GM18909 (cell line): Measurements from ENCODE around the gene CPNE4.
"Not testable (repeated sequence)": the region's sequence is repeated elsewhere in the genome, so short reads cannot be mapped to it uniquely, and the experiment has no call there.

ENCODE experiments used
- ATAC-seq: cut with Tn5 transposase; IDR thresholded peaks from one replicate; pipeline ENCODE4 v1.9.1; 2021; ENCODE audit warnings: mild to moderate bottlenecking; ENCODE audit not compliant: unreplicated experiment, poor library complexity

The CPNE4 gene

GRCh38 chr3:132034486-132035464 is at the start of gene CPNE4:
Gene CPNE4 (minus strand): TSS chr3:132035014.
- ATAC-seq: peak; percentile 88

DNA sequence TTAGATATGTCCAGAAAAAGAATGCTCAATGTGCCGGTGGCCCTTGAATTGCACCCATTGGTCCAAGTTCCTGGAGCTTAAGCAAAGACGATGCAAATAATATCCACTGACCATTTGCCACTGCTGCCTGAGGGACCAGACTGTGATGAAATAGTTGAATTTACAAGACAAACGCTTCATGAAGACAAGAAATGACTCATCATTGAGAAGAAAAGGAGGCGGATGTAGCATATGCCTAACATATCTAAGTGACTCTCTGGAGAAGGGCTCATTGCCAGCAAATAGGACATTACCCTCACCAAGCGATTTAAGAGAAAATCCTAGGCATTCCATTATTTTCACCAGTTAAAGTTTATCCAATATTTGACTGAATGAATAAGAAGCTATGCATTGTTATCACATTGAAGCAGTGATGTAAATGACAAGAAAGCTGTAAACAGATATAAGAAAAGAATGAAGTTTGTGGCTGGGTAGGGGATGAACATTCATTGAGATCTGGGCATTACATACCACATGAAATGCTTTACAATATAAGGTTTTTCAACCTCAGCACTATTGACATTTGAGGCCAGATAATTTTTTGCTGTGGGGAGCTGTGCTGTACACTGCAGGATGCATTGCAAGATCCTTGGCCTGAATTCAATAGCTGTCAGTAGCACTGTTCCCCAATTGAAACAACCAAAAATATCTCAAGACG is 48.9 kb upstream of the CPNE4 start:
- no peak for ATAC-seq

GRCh38 chr3:132083159-132083558 is 48.3 kb upstream of the CPNE4 start:
- ATAC-seq: no peak

DNA sequence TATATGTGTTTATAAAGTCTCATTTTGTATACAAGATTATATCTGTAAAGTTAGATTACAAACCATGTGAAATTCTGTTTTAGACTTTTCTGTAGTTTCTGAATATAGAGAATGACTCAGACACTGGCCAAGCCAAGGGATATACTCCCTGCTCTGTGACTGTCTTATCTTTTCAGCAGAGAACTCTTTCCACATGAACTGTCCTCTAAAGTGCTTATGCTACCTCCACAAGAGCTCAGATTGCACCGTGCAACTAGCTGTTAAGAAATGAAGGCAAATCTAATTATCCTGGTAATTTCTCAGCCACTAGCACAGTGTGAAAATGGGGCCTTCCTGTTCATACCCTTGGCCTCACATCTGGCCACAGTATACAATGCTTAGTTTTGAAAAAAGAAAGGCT is 44.3 kb upstream of the CPNE4 start:
- no peak for ATAC-seq

- no peak for ATAC-seq
These were observed 39.0 kb upstream of the CPNE4 start for GRCh38 chr3:132073771-132074170.

GRCh38 chr3:132071043-132071442 is 36.2 kb upstream of the CPNE4 start:
- ATAC-seq: no peak

- ATAC-seq: no peak
These were observed 29.3 kb upstream of the CPNE4 start for GRCh38 chr3:132064114-132064513.

GRCh38 chr3:132062535-132062934 is 27.7 kb upstream of the CPNE4 start:
- no peak for ATAC-seq

DNA sequence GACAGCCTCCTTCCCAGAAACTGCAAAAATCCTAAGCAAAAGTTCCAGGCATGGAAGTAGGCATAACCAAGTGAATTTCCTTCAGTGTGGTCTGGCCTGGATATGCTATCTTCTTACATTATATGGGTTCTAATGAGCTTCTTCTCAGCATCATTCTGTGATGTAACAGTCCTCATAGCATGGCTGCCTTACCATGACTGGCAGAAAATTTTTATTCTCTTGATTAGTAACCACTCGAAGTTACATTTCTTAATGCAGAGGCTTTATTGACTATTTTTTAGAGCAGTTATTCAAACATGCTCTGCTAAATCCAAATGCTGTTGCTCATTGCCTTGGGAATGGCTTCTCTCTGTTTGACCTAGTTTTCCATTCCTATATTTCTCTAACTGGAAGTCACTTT is 21.1 kb upstream of the CPNE4 start:
- ATAC-seq: no peak

DNA sequence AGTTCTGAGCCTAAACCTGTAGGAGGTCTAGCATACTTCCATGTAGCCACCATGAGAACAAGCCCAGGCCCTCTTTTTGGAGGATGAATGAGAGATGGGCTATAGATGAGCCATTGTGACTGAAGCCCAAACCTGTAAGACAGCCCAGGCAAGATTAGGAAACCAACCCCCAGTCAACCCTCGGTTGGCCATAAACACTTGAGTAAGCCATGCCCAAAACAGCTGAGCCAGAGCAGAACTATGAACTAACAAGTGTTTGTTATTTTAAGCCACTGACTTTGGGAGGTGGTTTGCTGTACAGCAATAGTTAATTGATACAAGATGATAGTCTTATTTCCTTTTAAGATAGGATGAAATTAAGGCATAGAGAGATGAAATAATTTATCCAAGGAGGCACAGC is 12.4 kb upstream of the CPNE4 start:
- ATAC-seq: no peak

GRCh38 chr3:132044874-132045273 is 10.1 kb upstream of the CPNE4 start:
- ATAC-seq: not testable (repeated sequence)

DNA sequence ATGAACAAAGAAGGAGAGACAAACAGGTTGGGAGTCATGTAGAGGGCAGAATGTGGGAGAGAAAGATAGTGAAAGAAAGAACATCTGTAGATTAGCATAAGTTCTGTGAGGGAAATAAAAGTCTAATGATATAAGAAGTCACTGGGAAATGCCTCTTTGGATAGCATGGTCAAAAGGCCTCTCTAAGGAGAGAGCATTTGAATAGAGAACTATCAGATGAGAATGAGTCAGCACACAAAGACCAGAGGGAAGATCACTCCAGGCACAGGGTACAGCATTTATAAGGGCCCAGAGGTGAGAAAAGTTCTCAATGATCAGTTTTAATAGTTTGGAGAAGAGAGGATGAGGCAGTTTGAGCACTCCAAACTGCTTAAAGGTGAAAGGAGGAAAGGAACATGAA is 7.9 kb upstream of the CPNE4 start:
- ATAC-seq: no peak

GRCh38 chr3:132038198-132038825 is 3.5 kb upstream of the CPNE4 start:
- no peak for ATAC-seq

GRCh38 chr3:132037581-132037980 is 2.8 kb upstream of the CPNE4 start:
- no peak for ATAC-seq

- no peak for ATAC-seq
These were observed 2.2 kb upstream of the CPNE4 start for GRCh38 chr3:132037056-132037455.

- no peak for ATAC-seq
These were observed 723 bp downstream of the CPNE4 start for GRCh38 chr3:132034097-132034485.

GRCh38 chr3:132033471-132033870 is 1.3 kb downstream of the CPNE4 start:
- no peak for ATAC-seq

GRCh38 chr3:132032959-132033358 is 1.9 kb downstream of the CPNE4 start:
- no peak for ATAC-seq

DNA sequence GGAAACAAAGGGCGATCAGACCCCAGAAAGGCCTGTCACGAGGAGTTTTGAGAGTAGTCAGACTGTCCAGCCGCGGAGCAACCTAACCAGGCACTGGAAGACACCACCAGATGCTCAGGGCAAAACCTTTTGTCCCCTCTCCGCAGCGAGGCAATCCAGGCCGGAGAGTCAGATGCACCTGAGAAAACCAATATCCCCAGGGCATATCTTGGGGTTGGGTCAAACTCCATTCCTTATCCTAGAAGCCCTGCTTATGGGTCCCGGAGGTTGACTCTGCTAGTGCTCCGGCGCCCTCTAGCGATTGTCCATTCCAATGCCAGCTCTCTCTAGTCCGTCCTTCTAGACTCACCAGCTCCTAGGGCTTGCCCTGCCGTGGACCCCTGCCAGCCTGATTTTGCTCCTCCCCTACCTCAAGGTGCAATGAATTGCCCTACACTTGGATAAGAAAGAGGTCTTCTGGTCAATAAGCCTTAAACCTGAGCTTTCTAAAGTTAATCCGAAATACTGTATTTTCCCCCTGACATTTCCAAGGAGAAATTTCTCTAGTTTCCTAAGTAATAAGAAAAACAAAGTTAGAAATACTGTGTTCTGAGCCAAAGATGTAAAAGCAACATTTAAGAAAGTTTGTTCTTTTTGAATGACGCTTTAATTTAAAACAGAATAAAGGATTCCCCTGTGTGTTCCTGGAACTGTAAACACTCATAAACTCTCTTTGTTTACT is 5.5 kb downstream of the CPNE4 start:
- peak; percentile 72 for ATAC-seq

- ATAC-seq: no peak
These were observed 11.9 kb downstream of the CPNE4 start for GRCh38 chr3:132022914-132023313.
